SU-DHL-6 (cell line): ENCODE results near the gene CABP2.

Experiments used
- EZH2phosphoT487 ChIP-seq: fragments of 200-600 bp; sonication (generic), shearing (Covaris generic); conservative IDR thresholded peaks from 2 replicates; pipeline ENCODE4 v1.6.1; 2018; ENCODE audit warnings: mild to moderate bottlenecking, antibody characterized with exemption, low read length, moderate library complexity, mixed read lengths
- TF ChIP-seq, protein P1 (sequence below): fragments of 200-600 bp; sonication (generic); IDR thresholded peaks from one replicate; pipeline ENCODE4 v1.5.1; 2017; ENCODE audit warnings: antibody characterized with exemption, mild to moderate bottlenecking, low read length, moderate library complexity; ENCODE audit not compliant: insufficient read depth, poor library complexity, severe bottlenecking

DNA sequence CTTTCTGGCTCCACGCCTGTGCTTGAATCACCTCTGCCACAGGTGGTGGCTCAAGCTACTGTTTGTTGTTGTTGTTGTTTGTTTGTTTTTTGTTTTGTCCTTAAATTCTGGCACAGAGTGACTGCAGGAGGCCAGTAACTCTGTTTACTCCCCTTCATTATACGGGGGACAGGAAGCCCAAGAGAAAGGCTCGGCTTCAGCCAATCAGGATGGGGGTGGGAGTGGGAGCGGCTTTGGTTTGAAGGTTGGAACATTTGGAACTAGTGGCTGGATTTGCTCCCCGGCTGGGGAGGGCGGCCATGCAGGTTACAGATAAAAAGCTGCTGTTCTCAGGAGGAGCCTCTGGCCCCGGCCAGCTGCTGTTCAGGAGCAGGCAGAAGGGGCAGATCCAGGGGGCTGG is 19.7 kb upstream of the CABP2 start:
- TF ChIP-seq, protein P1, sequence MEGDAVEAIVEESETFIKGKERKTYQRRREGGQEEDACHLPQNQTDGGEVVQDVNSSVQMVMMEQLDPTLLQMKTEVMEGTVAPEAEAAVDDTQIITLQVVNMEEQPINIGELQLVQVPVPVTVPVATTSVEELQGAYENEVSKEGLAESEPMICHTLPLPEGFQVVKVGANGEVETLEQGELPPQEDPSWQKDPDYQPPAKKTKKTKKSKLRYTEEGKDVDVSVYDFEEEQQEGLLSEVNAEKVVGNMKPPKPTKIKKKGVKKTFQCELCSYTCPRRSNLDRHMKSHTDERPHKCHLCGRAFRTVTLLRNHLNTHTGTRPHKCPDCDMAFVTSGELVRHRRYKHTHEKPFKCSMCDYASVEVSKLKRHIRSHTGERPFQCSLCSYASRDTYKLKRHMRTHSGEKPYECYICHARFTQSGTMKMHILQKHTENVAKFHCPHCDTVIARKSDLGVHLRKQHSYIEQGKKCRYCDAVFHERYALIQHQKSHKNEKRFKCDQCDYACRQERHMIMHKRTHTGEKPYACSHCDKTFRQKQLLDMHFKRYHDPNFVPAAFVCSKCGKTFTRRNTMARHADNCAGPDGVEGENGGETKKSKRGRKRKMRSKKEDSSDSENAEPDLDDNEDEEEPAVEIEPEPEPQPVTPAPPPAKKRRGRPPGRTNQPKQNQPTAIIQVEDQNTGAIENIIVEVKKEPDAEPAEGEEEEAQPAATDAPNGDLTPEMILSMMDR = no peak
- TF ChIP-seq EZH2phosphoT487 = no peak
